Subcutaneous adipose tissue (tissue), 4 donors: ENCODE results near the gene GNAT1. TPM values are rescaled to one million over a fixed set of nuclear protein-coding genes. Genes with fewer than 3 reads are reported as not detected.

Experiments
- total RNA-seq, 4 donors: library from RNA; depleted of rRNA; stranded (reverse); fragments of >200 nt; gene quantifications; one replicate each; pipeline ENCODE4 v1.1.0, GENCODE V29; 2016
- TF ChIP-seq, protein P1 (sequence below): fragments of 450-650 bp; IDR thresholded peaks from one replicate; pipeline ENCODE4 v1.5.1; 2016; ENCODE audit warnings: low read depth, mild to moderate bottlenecking, control low read depth, antibody characterized with exemption, moderate library complexity

GNAT1 gene
- total RNA-seq, 4 donors from 2014 or later: not detected

DNA sequence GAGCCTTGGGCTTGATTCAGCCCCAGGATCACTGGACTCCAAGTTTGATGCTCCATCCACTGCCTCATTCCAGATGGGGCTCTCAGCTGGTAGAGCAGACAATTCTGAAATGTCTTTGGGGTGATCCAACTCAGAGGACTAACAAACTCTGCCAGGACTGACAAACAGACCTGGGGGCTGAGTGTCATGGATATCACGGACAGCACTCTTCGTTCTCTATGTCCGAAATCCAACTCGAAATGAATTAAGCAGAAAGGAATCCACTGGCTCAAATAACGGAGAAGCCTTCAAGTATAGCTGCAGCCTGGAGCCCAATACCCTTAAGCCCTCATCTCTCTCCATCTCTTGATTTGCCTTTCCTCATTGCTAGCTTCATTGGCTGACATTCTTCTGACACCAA, 27.9 kb downstream of the GNAT1 start:
- TF ChIP-seq, protein P1, sequence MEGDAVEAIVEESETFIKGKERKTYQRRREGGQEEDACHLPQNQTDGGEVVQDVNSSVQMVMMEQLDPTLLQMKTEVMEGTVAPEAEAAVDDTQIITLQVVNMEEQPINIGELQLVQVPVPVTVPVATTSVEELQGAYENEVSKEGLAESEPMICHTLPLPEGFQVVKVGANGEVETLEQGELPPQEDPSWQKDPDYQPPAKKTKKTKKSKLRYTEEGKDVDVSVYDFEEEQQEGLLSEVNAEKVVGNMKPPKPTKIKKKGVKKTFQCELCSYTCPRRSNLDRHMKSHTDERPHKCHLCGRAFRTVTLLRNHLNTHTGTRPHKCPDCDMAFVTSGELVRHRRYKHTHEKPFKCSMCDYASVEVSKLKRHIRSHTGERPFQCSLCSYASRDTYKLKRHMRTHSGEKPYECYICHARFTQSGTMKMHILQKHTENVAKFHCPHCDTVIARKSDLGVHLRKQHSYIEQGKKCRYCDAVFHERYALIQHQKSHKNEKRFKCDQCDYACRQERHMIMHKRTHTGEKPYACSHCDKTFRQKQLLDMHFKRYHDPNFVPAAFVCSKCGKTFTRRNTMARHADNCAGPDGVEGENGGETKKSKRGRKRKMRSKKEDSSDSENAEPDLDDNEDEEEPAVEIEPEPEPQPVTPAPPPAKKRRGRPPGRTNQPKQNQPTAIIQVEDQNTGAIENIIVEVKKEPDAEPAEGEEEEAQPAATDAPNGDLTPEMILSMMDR: no peak

DNA sequence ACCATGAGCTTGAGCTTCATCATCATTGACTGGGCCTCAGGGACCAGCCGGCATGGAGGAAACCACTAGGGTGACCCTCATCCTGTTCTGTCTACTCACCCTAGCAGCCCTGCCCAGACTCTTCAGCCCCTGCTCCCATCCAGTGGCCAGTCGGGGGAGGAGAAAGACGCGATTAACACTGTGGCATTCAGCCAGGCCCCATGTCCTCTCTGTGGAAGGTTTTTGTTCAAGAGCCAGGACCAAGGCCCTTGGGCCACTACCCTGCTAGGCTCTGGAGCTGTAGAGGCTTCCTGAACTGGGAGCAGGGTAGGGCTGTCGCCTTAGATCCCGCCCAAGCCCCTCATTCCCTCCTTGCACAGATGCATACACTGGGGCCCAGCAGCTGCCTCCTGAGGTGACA, 28.7 kb downstream of the GNAT1 start:
- TF ChIP-seq, protein P1: no peak

DNA sequence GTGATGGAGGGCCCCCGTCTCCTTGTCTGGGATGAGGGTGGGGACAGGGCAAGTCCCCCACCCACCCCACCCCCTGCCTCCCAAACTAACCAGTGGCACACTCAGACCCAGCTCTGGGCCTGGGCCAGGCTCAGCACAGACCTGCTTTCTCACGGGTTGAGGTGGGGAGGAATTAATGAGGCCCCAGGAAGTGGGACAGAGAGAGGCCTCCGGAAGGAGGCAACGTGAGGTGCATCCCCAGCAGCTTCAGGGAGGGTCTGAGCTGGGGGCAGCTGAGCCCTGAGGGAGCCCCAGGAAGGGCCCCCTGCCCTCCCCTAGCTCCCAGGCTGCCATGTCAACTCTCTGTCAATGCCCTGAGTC, 29.6 kb downstream of the GNAT1 start:
- TF ChIP-seq, protein P1: no peak

- TF ChIP-seq, protein P1: no peak
These were observed 30.2 kb downstream of the GNAT1 start for GRCh38 chr3:50221411-50222168.

GRCh38 chr3:50222169-50222528, 30.7 kb downstream of the GNAT1 start:
- TF ChIP-seq, protein P1: no peak

DNA sequence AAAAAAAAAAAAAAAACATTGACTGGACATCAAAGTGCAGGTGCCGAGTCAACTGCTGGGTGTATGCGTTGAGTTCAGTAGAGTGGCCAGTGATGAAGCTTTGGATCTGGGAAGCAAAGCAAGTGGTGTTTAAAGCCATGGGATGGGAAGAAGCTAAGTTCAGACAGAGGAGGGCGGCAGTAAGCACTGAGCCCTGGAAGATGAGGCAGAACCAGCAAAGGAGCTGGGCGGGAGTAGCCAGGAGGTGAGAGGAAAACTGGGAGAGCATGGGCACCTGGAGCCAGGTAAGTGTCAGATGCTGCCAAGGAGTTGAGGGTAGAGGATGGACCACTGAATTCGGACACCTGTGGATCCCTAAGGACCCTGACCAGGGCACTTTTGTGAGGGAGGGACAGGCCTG, 33.2 kb downstream of the GNAT1 start:
- TF ChIP-seq, protein P1: no peak

- TF ChIP-seq, protein P1: no peak
These were observed 35.5 kb downstream of the GNAT1 start for GRCh38 chr3:50226888-50227389.
